KMS-11 (cell line): Measurements from ENCODE around the gene RALGAPA2.

ENCODE experiments used
- H2AFZ ChIP-seq: fragments of 200-600 bp; sonication (generic); 2 replicates; pipeline ENCODE4 v1.6.1; 2016; ENCODE audit warnings: antibody characterized with exemption, mixed run types, low read depth
- H3K27ac ChIP-seq: fragments of 200-600 bp; sonication (generic); 2 replicates; pipeline ENCODE4 v1.6.1; 2016; ENCODE audit warnings: mild to moderate bottlenecking, mixed run types
- H3K27me3 ChIP-seq: fragments of 200-600 bp; sonication (generic); 2 replicates; pipeline ENCODE4 v1.6.1; 2017; ENCODE audit warnings: mild to moderate bottlenecking, low read depth, mixed run types, moderate library complexity; ENCODE audit not compliant: insufficient read depth
- H3K36me3 ChIP-seq: fragments of 200-600 bp; sonication (generic); 2 replicates; pipeline ENCODE4 v1.6.1; 2017; ENCODE audit warnings: mild to moderate bottlenecking, mixed run types; ENCODE audit not compliant: insufficient read depth
- H3K4me1 ChIP-seq: fragments of 200-600 bp; sonication (generic); 2 replicates; pipeline ENCODE4 v1.6.1; 2016; ENCODE audit warnings: mild to moderate bottlenecking, low read depth, mixed run types; ENCODE audit not compliant: poor library complexity, severe bottlenecking
- H3K4me2 ChIP-seq: fragments of 200-600 bp; sonication (generic); 2 replicates; pipeline ENCODE4 v1.7.0; 2016; ENCODE audit warnings: mild to moderate bottlenecking, mixed run types
- H3K4me3 ChIP-seq: fragments of 200-600 bp; sonication (generic); IDR thresholded peaks from 2 replicates; pipeline ENCODE4 v1.6.1; 2017; ENCODE audit warnings: low read depth, low read length, mixed read lengths; ENCODE audit not compliant: insufficient read depth
- H3K79me2 ChIP-seq: fragments of 200-600 bp; sonication (generic); 2 replicates; pipeline ENCODE4 v1.6.1; 2016; ENCODE audit warnings: low read depth, mixed run types; ENCODE audit not compliant: insufficient read depth
- H3K9ac ChIP-seq: fragments of 200-600 bp; sonication (generic); 2 replicates; pipeline ENCODE4 v1.6.1; 2016; ENCODE audit warnings: mild to moderate bottlenecking, mixed run types
- H4K20me1 ChIP-seq: fragments of 200-600 bp; sonication (generic); 2 replicates; pipeline ENCODE4 v1.6.1; 2016; ENCODE audit warnings: mild to moderate bottlenecking, mixed run types; ENCODE audit not compliant: insufficient read depth
- TF ChIP-seq, protein P1 (sequence below): fragments of 200-600 bp; sonication (generic); conservative IDR thresholded peaks from 2 replicates; pipeline ENCODE4 v1.6.1; 2017; ENCODE audit warnings: low read depth, mild to moderate bottlenecking, antibody characterized with exemption, low read length, moderate library complexity, mixed read lengths

The RALGAPA2 gene

DNA sequence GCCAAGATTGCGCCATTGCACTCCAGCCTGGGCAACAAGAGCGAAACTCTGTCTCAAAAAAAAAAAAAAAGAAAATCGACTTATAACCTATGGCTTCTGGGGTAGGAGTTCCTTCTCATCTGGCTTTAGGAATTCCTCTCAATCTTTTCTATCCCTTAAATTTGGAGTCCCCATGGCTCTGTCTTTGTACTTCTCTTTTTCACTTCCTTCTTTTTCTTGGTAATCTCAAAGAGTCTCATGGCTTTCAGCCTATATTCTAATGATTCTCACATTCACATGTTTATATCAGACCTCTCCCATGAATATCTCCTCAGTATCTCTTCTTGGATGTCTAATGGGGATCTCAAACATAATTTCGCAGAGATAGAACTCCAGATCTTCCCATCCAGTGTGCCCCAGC, 42.8 kb upstream of the RALGAPA2 start:
- no peak overlapping the region for H3K27ac ChIP-seq
- no peaks in the 10 kb centered on the region for H3K4me1 ChIP-seq
- no peak overlapping the region for H3K4me3 ChIP-seq
- no peaks in the 10 kb centered on the region for H3K79me2 ChIP-seq
- no peak overlapping the region for H3K4me2 ChIP-seq
- H3K36me3 ChIP-seq = no peaks in the 10 kb centered on the region
- H2AFZ ChIP-seq = no peak overlapping the region
- no peak overlapping the region for H3K9ac ChIP-seq
- H3K27me3 ChIP-seq = no peaks in the 10 kb centered on the region
- no peaks in the 10 kb centered on the region for H4K20me1 ChIP-seq
- TF ChIP-seq, protein P1, sequence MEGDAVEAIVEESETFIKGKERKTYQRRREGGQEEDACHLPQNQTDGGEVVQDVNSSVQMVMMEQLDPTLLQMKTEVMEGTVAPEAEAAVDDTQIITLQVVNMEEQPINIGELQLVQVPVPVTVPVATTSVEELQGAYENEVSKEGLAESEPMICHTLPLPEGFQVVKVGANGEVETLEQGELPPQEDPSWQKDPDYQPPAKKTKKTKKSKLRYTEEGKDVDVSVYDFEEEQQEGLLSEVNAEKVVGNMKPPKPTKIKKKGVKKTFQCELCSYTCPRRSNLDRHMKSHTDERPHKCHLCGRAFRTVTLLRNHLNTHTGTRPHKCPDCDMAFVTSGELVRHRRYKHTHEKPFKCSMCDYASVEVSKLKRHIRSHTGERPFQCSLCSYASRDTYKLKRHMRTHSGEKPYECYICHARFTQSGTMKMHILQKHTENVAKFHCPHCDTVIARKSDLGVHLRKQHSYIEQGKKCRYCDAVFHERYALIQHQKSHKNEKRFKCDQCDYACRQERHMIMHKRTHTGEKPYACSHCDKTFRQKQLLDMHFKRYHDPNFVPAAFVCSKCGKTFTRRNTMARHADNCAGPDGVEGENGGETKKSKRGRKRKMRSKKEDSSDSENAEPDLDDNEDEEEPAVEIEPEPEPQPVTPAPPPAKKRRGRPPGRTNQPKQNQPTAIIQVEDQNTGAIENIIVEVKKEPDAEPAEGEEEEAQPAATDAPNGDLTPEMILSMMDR = no peak

DNA sequence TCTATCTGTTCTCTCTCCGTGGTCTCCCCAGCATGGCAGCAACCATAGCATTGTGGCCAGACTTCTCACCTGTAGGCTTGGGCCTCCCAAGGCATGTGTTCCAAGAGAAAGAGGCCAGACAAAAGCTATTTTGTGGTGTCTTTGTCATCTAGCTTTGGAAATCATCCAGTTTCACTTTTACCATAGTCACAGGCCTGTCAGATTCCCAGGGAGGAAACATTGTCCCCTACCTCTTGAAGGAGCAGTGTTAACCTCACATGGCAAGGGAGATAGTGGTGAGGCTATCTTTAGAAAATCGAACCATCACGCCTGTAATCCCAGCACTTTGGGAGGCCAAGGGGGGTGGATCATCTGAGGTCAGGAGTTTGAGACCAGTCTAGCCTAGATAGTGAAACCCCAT, 42.3 kb upstream of the RALGAPA2 start:
- H2AFZ ChIP-seq = no peak overlapping the region
- no peak overlapping the region for H3K4me3 ChIP-seq
- TF ChIP-seq, protein P1 = no peak
- H4K20me1 ChIP-seq = no peaks in the 10 kb centered on the region
- H3K4me2 ChIP-seq = no peak overlapping the region
- no peaks in the 10 kb centered on the region for H3K79me2 ChIP-seq
- H3K27me3 ChIP-seq = no peaks in the 10 kb centered on the region
- no peak overlapping the region for H3K9ac ChIP-seq
- no peaks in the 10 kb centered on the region for H3K36me3 ChIP-seq
- no peaks in the 10 kb centered on the region for H3K4me1 ChIP-seq
- no peak overlapping the region for H3K27ac ChIP-seq

DNA sequence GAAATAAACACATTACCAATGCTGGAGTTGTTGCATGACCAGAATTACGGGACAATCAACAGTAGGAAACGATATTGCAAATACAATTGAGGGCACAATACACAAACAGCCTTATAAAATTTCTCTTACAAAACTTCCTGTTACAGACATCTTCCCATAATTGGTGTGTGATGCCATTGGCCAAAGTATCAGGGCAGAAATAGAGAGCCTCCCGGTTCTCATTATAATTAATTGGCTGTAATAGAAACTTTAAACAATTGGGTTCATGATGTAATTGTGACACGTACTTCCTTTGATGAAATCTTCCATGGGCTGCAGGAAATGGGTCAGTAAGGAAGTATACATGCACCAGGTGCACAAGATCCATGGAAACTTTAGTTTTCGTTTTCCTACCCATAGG, 40.3 kb upstream of the RALGAPA2 start:
- no peak overlapping the region for H3K9ac ChIP-seq

DNA sequence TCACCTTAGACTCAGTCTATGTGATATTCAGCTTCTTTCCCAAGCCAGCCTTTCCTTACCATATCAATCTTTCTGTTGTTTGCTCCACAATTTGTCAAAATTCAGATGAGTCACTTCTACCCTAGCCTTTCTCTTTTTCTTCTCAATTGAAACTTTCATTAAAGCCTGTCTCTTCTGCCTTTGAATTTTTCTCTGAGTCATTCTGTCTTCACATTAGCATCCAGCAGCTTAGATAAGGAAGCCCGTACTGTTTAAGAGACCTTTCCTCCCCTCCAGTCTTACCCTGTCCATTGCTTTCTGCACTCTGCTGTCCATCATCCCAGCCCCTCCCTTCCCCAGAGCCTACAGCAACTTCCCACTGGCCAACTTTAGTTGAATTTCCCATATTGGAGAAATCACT, 34.9 kb upstream of the RALGAPA2 start:
- no peaks in the 10 kb centered on the region for H4K20me1 ChIP-seq
- H3K4me1 ChIP-seq = no peaks in the 10 kb centered on the region
- no peaks in the 10 kb centered on the region for H3K79me2 ChIP-seq
- no peak overlapping the region for H3K4me3 ChIP-seq
- no peak overlapping the region for H3K4me2 ChIP-seq
- H3K27me3 ChIP-seq = no peaks in the 10 kb centered on the region
- H3K36me3 ChIP-seq = no peaks in the 10 kb centered on the region
- no peak overlapping the region for H3K9ac ChIP-seq
- TF ChIP-seq, protein P1 = no peak
- no peak overlapping the region for H3K27ac ChIP-seq
- H2AFZ ChIP-seq = no peak overlapping the region

More for the DNA sequence above, 40.3 kb upstream of the RALGAPA2 start:
- H3K27me3 ChIP-seq = no peaks in the 10 kb centered on the region
- TF ChIP-seq, protein P1 = no peak
- no peak overlapping the region for H3K4me2 ChIP-seq
- H3K79me2 ChIP-seq = no peaks in the 10 kb centered on the region
- no peaks in the 10 kb centered on the region for H3K4me1 ChIP-seq
- H3K4me3 ChIP-seq = no peak overlapping the region
- no peaks in the 10 kb centered on the region for H3K36me3 ChIP-seq
- H2AFZ ChIP-seq = no peak overlapping the region
- no peak overlapping the region for H3K27ac ChIP-seq
- H4K20me1 ChIP-seq = no peaks in the 10 kb centered on the region
